Memory B cell (primary cell): ENCODE measurements around the gene PHLDB2.

Experiments used
- ATAC-seq: fragments of 150-1000 bp; cut with Tn5 transposase; 2 replicates; pipeline ENCODE4 v1.10.0; 2021; ENCODE audit warnings: low read depth, mild to moderate bottlenecking, moderate library complexity
- DNase-seq, 2 donors: peaks; one replicate each; pipeline ENCODE4 v3.0.0; 2022; ENCODE audit warnings: low spot score in 2 of 2
- H3K27ac Mint-ChIP-seq: one replicate; pipeline ENCODE4 v1.8.0; 2022; ENCODE audit warnings: mild to moderate bottlenecking, moderate library complexity, mixed read lengths
- H3K27me3 Mint-ChIP-seq: one replicate; pipeline ENCODE4 v1.8.0; 2022; ENCODE audit warnings: mixed read lengths
- H3K36me3 Mint-ChIP-seq: one replicate; pipeline ENCODE4 v1.8.0; 2022; ENCODE audit warnings: mild to moderate bottlenecking, mixed read lengths
- H3K4me1 Mint-ChIP-seq: one replicate; pipeline ENCODE4 v1.8.0; 2022; ENCODE audit warnings: mixed read lengths
- H3K4me3 Mint-ChIP-seq: one replicate; pipeline ENCODE4 v1.8.0; 2022; ENCODE audit warnings: mild to moderate bottlenecking, moderate library complexity, mixed read lengths
- H3K9me3 Mint-ChIP-seq: one replicate; pipeline ENCODE4 v1.8.0; 2022; ENCODE audit warnings: mixed read lengths

The PHLDB2 gene

DNA sequence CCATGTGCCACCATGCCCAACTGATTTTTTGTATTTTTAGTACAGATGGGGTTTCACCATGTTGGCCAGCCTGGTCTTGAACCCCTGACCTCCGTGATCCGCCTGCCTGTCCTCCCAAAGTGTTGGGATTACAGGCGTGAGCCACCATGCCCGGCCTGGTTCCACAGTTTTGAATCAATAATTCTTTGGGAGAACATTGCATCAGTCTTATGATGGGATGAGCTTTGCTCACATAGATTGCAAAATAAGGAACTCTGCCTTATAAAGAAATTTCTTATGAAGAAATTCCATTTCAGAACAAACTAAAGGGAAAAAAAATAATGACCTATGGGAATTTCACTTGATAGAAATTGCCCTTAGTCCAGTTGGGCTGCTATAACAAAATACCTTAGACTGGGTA lies 159.6 kb downstream of the PHLDB2 start:
- H3K4me3 Mint-ChIP-seq = no peak overlapping the region
- H3K27me3 Mint-ChIP-seq = no peaks in the 10 kb centered on the region
- ATAC-seq = no peak
- no peaks in the 10 kb centered on the region for H3K36me3 Mint-ChIP-seq
- DNase-seq = no peak
- H3K9me3 Mint-ChIP-seq = no peaks in the 10 kb centered on the region
- peaks cover 3% of the 10 kb centered on the region for H3K4me1 Mint-ChIP-seq
- H3K27ac Mint-ChIP-seq = no peak overlapping the region

DNA sequence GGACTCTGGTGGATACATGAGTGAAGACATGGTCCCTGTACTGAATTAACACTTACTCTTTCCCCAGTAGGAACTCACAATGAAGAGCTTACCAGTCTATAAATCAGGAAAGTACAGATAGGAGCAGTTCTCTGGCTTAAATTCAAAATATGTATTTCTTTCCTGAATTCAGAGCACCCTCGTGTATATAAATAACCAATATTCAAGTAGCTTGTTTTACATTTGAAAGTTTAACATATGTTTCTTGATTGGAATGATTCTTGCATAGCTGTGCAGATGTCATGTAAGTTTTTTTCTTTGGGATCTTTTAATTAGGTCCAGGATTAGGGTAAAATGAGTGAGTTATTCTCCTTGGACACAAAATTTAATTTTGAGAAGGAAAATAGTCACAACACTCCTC lies 160.7 kb downstream of the PHLDB2 start:
- no peak for DNase-seq
- no peaks in the 10 kb centered on the region for H3K36me3 Mint-ChIP-seq
- no peak overlapping the region for H3K27ac Mint-ChIP-seq
- no peaks in the 10 kb centered on the region for H3K27me3 Mint-ChIP-seq
- H3K4me3 Mint-ChIP-seq = no peak overlapping the region
- no peaks in the 10 kb centered on the region for H3K4me1 Mint-ChIP-seq
- ATAC-seq = no peak
- no peaks in the 10 kb centered on the region for H3K9me3 Mint-ChIP-seq

DNA sequence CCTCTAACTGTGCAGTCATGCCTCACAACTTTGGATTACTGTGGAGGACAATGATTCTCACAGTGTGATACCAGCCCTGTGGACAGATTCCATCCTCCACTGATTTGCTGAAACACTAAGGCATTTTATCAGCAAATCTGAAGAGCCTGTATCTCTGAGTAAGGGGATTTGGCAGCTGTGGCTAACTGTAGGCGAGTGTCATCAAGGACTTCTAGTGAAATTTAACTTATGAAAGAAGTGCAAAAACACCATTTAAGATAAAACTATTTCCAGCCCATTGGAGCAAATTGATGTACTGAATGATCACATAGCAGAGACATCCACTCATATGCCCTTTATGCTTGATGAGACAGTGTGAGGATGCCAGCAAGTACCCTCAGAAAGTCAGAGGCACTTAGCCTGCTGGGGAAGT lies 161.6 kb downstream of the PHLDB2 start:
- no peaks in the 10 kb centered on the region for H3K4me1 Mint-ChIP-seq
- no peak overlapping the region for H3K27ac Mint-ChIP-seq
- no peaks in the 10 kb centered on the region for H3K36me3 Mint-ChIP-seq
- no peaks in the 10 kb centered on the region for H3K9me3 Mint-ChIP-seq
- no peaks in the 10 kb centered on the region for H3K27me3 Mint-ChIP-seq
- no peak overlapping the region for H3K4me3 Mint-ChIP-seq
- ATAC-seq (no peak), DNase-seq (no peak)
